Endothelial cell of umbilical vein (primary cell): ENCODE measurements around the gene SLC22A7. TPM values are rescaled to one million over a fixed set of nuclear protein-coding genes. Genes with fewer than 3 reads are reported as not detected.

Source experiments
- BruUV-seq: library from RNA; stranded (reverse); fragments of 400-500 nt; replicated peaks from 2 replicates; lab custom pipeline; 2021; lab: Mats Ljungman, UMichigan
- CTCF ChIA-PET: fragments of 300-600, 350-600 bp; sonication (Branson Sonifier 250); formaldehyde crosslinking; loops from one replicate; lab custom pipeline; 2021; ENCODE audit warnings: antibody characterized with exemption, inconsistent platforms; lab: Charles Lee
- POLR2A ChIA-PET: fragments of 300-600, 350-600 bp; sonication (Branson Sonifier 250); formaldehyde crosslinking; loops from one replicate; lab custom pipeline; 2021; ENCODE audit warnings: antibody characterized with exemption, inconsistent platforms; lab: Charles Lee
- DNase-seq: peaks from one replicate; pipeline ENCODE4 v3.0.0-alpha.2; 2011; ENCODE audit warnings: low read depth, low spot score
- FAIRE-seq: peaks from 2 replicates; lab custom pipeline; 2011; peaks lifted over from hg19 to GRCh38; lab: Jason Lieb, UNC
- H2AFZ ChIP-seq: 2 replicates; pipeline ENCODE4 v1.6.0; 2012; ENCODE audit warnings: low read depth, low read length, control low read depth, inconsistent platforms
- H3K27ac ChIP-seq: 2 replicates; pipeline ENCODE4 v1.5.1; 2011; ENCODE audit warnings: low read depth, mild to moderate bottlenecking, control low read depth, low read length, moderate library complexity; ENCODE audit not compliant: insufficient read depth
- H3K27me3 ChIP-seq, 2 experiments: 2 replicates each; pipeline versions ENCODE4 v1.6.0 to v1.6.1; 2011; ENCODE audit warnings: low read length in 2 of 2, mixed read lengths in 1 of 2; ENCODE audit not compliant: control insufficient read depth in 2 of 2, insufficient read depth in 2 of 2
- H3K36me3 ChIP-seq, 2 experiments: 2 replicates in 1 of 2; 3 replicates in 1 of 2; pipeline ENCODE4 v1.5.1; 2011; ENCODE audit warnings: low read length in 2 of 2, mild to moderate bottlenecking in 1 of 2, moderate library complexity in 1 of 2; ENCODE audit not compliant: control insufficient read depth in 2 of 2, insufficient read depth in 2 of 2; ENCODE audit errors: extremely low read depth in 1 of 2
- H3K4me1 ChIP-seq: 3 replicates; pipeline ENCODE4 v1.5.1; 2011; ENCODE audit warnings: mild to moderate bottlenecking, low read length; ENCODE audit not compliant: control insufficient read depth, insufficient read depth; ENCODE audit errors: extremely low read depth
- H3K4me2 ChIP-seq: 2 replicates; pipeline ENCODE4 v1.6.1; 2011; ENCODE audit warnings: low read length, control low read depth, mixed read lengths; ENCODE audit not compliant: insufficient read depth
- H3K4me3 ChIP-seq, 3 experiments: fragments of 200-600 bp in 1 of 3; sonication (generic), shearing (Covaris generic) in 1 of 3; replicated peaks in 1 of 3; 2 replicates each; pipeline ENCODE4 v1.5.1; 2011 to 2016; ENCODE audit warnings: control low read depth in 3 of 3, low read length in 3 of 3, mild to moderate bottlenecking in 2 of 3, inconsistent platforms in 1 of 3, low read depth in 1 of 3, moderate library complexity in 1 of 3; ENCODE audit not compliant: insufficient read depth in 1 of 3
- H3K79me2 ChIP-seq: 2 replicates; pipeline ENCODE4 v1.6.0; 2012; ENCODE audit warnings: low read length, inconsistent platforms; ENCODE audit not compliant: control insufficient read depth, insufficient read depth
- H3K9ac ChIP-seq: replicated peaks from 2 replicates; pipeline ENCODE3; 2011; ENCODE audit warnings: low read length, control low read depth; ENCODE audit not compliant: insufficient read depth; ENCODE audit errors: extremely low read depth
- H3K9me1 ChIP-seq: replicated peaks from 3 replicates; pipeline ENCODE4 v1.6.0; 2011; ENCODE audit warnings: mild to moderate bottlenecking, low read length; ENCODE audit not compliant: control insufficient read depth, insufficient read depth; ENCODE audit errors: extremely low read depth
- H3K9me3 ChIP-seq: replicated peaks from 2 replicates; pipeline ENCODE4 v1.5.1; 2012; ENCODE audit warnings: low read length, inconsistent platforms; ENCODE audit not compliant: control insufficient read depth, insufficient read depth
- H4K20me1 ChIP-seq: replicated peaks from 2 replicates; pipeline ENCODE3; 2011; ENCODE audit warnings: mild to moderate bottlenecking, low read length; ENCODE audit not compliant: control insufficient read depth, insufficient read depth; ENCODE audit errors: extremely low read depth
- EZH2 ChIP-seq: IDR thresholded peaks from 2 replicates; pipeline ENCODE4 v1.6.1; 2012; ENCODE audit warnings: borderline replicate concordance, low read depth, mild to moderate bottlenecking, moderate library complexity, low read length, inconsistent platforms; ENCODE audit not compliant: severe bottlenecking
- FOS ChIP-seq: IDR thresholded peaks from 2 replicates; pipeline ENCODE4 v1.6.1; 2011; ENCODE audit warnings: mild to moderate bottlenecking, low read length, moderate library complexity, borderline replicate concordance; ENCODE audit not compliant: insufficient read depth
- POLR2A ChIP-seq: IDR thresholded peaks from 2 replicates; pipeline ENCODE4 v1.6.1; 2012; ENCODE audit warnings: low read depth, mild to moderate bottlenecking, control low read depth, low read length
- dilution Hi-C: fragments of 300-500 bp; cut with MboI; formaldehyde crosslinking; loops from one replicate; pipeline ENCODE4 v1.15.0; 2019; ENCODE audit warnings: low sequenced_read_pairs; ENCODE audit not compliant: extremely low pct_ligation_motif_present
- intact Hi-C: fragments of 100-400 bp; cut with micrococcal nuclease; formaldehyde crosslinking; loops from one replicate; pipeline ENCODE4 v1.10.0; 2022
- polyA plus RNA-seq, 4 experiments: library from polyadenylated mRNA; depleted of rRNA in 3 of 4; stranded (reverse) in 3 of 4; unstranded in 1 of 4; fragments of >200 nt; gene quantifications; 2 replicates each; pipeline versions ENCODE4 v1.2.1 to v1.2.3, GENCODE V29; 2011 to 2012; ENCODE audit warnings: missing spikeins in 1 of 4
- total RNA-seq: library from RNA; stranded (reverse); gene quantifications from 2 replicates; pipeline ENCODE4 v1.2.3, GENCODE V29; 2021

Gene SLC22A7
- total and polyA plus RNA-seq, 2 donors (not counting 3 experiments of a cell fraction or from before 2014, with no cell fraction given): not detected

DNA sequence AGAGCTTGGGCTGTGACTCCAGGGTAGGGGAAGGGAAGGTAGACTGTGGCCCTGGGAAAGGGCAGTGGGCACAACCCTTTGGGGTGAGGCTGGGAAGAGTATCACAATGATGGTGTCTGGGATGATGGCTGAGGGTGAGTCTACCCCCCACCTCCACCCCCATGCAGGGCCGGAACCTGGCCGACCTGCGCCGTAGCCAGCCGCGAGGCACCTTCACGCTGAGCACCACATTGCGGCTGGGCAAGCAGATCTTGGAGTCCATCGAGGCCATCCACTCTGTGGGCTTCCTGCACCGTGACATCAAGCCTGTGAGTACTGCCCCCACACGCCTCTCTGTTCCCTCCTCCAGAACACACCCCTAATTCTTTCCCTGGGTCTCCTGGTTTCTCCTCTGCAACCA, 44.7 kb upstream of the SLC22A7 start:
- BruUV-seq: no TSS peak
- no peaks in the 10 kb centered on the region for H3K4me1 ChIP-seq
- no peak for TF ChIP-seq FOS
- no peak for TF ChIP-seq POLR2A
- H3K4me2 ChIP-seq: no peak overlapping the region
- H3K79me2 ChIP-seq: no peaks in the 10 kb centered on the region
- H3K9ac ChIP-seq: no peak overlapping the region
- no peak overlapping the region for H3K4me3 ChIP-seq
- intact Hi-C loops (no loop called here), dilution Hi-C loops (no loop called here)
- H3K27me3 ChIP-seq: peaks cover 10 to 17% of the 10 kb centered on the region in 2 experiments
- no peaks in the 10 kb centered on the region for H3K9me1 ChIP-seq
- ChIA-PET CTCF (interaction anchor here (1.0 to 2.2 kb wide), 3 partner anchors 10 to 24 kb away, joined by 3 to 13 read pairs (median 4); partner anchors contain the start of gene DNPH1), POLR2A (no interaction called here)
- H3K9me3 ChIP-seq: no peaks in the 10 kb centered on the region
- H3K36me3 ChIP-seq: no peaks in the 10 kb centered on the region
- H3K27ac ChIP-seq: no peak overlapping the region
- FAIRE-seq (no peak), DNase-seq (no peak)
- no peak overlapping the region for H2AFZ ChIP-seq
- H4K20me1 ChIP-seq: no peaks in the 10 kb centered on the region

DNA sequence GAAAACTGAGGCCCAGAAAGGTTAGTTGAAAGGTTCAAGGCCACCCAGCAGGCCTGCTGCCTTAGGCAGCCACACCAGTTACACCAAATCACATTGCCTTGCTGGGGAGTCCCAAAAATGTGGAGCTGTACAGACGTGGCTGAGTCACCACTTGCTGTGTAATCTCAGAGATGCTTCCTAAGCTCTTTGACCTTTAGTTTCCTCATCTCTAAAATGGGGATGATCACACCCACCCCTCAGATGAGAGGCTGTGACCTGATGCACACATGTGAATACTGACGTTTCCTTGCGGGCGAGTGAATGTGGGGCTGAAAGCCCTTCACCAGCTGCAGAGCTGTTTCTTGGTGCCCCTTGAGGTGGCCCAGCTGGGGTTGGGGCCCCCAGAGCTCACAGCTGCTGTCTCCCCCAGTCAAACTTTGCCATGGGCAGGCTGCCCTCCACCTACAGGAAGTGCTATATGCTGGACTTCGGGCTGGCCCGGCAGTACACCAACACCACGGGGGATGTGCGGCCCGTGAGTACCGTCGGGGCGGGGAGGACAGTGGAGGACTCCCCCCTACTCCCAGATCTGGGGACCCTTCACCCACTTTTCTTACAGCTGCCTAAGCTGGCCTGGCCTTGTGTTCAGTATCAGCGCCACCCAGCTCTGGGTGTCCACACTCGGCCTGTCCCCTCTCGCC, 43.8 kb upstream of the SLC22A7 start:
- Histone ChIP-seq H3K4me3 (no peak overlapping the region), H3K9me3 (no peaks in the 10 kb centered on the region), H3K79me2 (no peaks in the 10 kb centered on the region), H3K4me1 (no peaks in the 10 kb centered on the region), H3K27ac (no peak overlapping the region), H3K9me1 (no peaks in the 10 kb centered on the region), H3K9ac (no peak overlapping the region), H3K27me3 (peaks cover 7 to 14% of the 10 kb centered on the region in 2 experiments), H3K4me2 (no peak overlapping the region), H3K36me3 (no peaks in the 10 kb centered on the region), H4K20me1 (no peaks in the 10 kb centered on the region), H2AFZ (no peak overlapping the region)
- TF ChIP-seq EZH2: no peak
- BruUV-seq: no TSS peak
- dilution Hi-C loops: no loop called here
- intact Hi-C loops: no loop called here
- FAIRE-seq (no peak), DNase-seq (no peak)
- POLR2A ChIA-PET: no interaction called here
- CTCF ChIA-PET: interaction anchor here (0.8 to 2.2 kb wide), 2 partner anchors 9 to 25 kb away, joined by 4 to 13 read pairs; partner anchors contain the start of gene DNPH1
